Smooth muscle cell (in vitro differentiated cells): Measurements from ENCODE around the gene IZUMO1. TPM values are rescaled to one million over a fixed set of nuclear protein-coding genes. Genes with fewer than 3 reads are reported as not detected.

Experiments used
- DNase-seq: peaks from one replicate; lab custom pipeline; 2025; ENCODE audit not compliant: unreplicated experiment; lab: John Stamatoyannopoulos, UW
- H2AFZ ChIP-seq: fragments of 200-600 bp; sonication (generic); 2 replicates; pipeline ENCODE4 v1.6.0; 2016; ENCODE audit warnings: antibody characterized with exemption, low read depth, mild to moderate bottlenecking
- H3F3A ChIP-seq: fragments of 200-600 bp; sonication (generic); 2 replicates; pipeline ENCODE4 v1.6.0; 2017; ENCODE audit warnings: antibody characterized with exemption, low read depth
- H3K27ac ChIP-seq: fragments of 200-600 bp; sonication (generic); 2 replicates; pipeline ENCODE4 v1.5.1; 2016; ENCODE audit warnings: low read depth, mild to moderate bottlenecking
- H3K27me3 ChIP-seq: fragments of 200-600 bp; sonication (generic); 2 replicates; pipeline ENCODE4 v1.6.1; 2016; ENCODE audit warnings: low read depth, mild to moderate bottlenecking
- H3K36me3 ChIP-seq: fragments of 200-600 bp; sonication (generic); 2 replicates; pipeline ENCODE4 v1.5.1; 2016; ENCODE audit warnings: low read depth
- H3K4me1 ChIP-seq: fragments of 200-600 bp; sonication (generic); 2 replicates; pipeline ENCODE4 v1.5.1; 2016; ENCODE audit warnings: low read depth
- H3K4me2 ChIP-seq: fragments of 200-600 bp; sonication (generic); 2 replicates; pipeline ENCODE4 v1.6.0; 2016; ENCODE audit warnings: mild to moderate bottlenecking
- H3K4me3 ChIP-seq: fragments of 200-600 bp; sonication (generic); 2 replicates; pipeline ENCODE4 v1.5.1; 2016; ENCODE audit warnings: mild to moderate bottlenecking
- H3K79me2 ChIP-seq: fragments of 200-600 bp; sonication (generic); 2 replicates; pipeline ENCODE4 v1.6.0; 2016; ENCODE audit warnings: low read depth, mild to moderate bottlenecking
- H3K9ac ChIP-seq: fragments of 200-600 bp; sonication (generic); 2 replicates; pipeline ENCODE4 v1.6.0; 2016; ENCODE audit warnings: low read depth
- H3K9me3 ChIP-seq: fragments of 200-600 bp; sonication (generic); replicated peaks from 2 replicates; pipeline ENCODE4 v1.5.1; 2016; ENCODE audit warnings: low read depth
- H4K20me1 ChIP-seq: fragments of 200-600 bp; sonication (generic); 2 replicates; pipeline ENCODE4 v1.6.0; 2016; ENCODE audit warnings: low read depth
- WGBS: methylation state at CpG from one replicate; pipeline ENCODE4 v1.1.7; 2016; ENCODE audit warnings: low lambda C conversion rate; 5-methylcytosine and 5-hydroxymethylcytosine counted together
- polyA plus RNA-seq: library from polyadenylated mRNA; unstranded; fragments of >200 nt; fragmentation: Nextera tagmentation; extraction: Ambion mirVana; gene quantifications from 2 replicates; pipeline ENCODE4 v1.2.1, GENCODE V29; 2016
- total RNA-seq: library from RNA; depleted of rRNA; stranded (reverse); fragments of >200 nt; gene quantifications from 2 replicates; pipeline ENCODE4 v1.2.3, GENCODE V29; 2014
- TF ChIP-seq, protein P1 (sequence below): fragments of 200-600 bp; sonication (generic); IDR thresholded peaks from 2 replicates; pipeline ENCODE4 v1.5.1; 2017; ENCODE audit warnings: borderline replicate concordance, mild to moderate bottlenecking, antibody characterized with exemption; ENCODE audit not compliant: insufficient read depth, poor library complexity, severe bottlenecking

Gene IZUMO1
- total and polyA plus RNA-seq, 2 experiments from 2014 or later = 0.45 TPM; not detected in 1

DNA sequence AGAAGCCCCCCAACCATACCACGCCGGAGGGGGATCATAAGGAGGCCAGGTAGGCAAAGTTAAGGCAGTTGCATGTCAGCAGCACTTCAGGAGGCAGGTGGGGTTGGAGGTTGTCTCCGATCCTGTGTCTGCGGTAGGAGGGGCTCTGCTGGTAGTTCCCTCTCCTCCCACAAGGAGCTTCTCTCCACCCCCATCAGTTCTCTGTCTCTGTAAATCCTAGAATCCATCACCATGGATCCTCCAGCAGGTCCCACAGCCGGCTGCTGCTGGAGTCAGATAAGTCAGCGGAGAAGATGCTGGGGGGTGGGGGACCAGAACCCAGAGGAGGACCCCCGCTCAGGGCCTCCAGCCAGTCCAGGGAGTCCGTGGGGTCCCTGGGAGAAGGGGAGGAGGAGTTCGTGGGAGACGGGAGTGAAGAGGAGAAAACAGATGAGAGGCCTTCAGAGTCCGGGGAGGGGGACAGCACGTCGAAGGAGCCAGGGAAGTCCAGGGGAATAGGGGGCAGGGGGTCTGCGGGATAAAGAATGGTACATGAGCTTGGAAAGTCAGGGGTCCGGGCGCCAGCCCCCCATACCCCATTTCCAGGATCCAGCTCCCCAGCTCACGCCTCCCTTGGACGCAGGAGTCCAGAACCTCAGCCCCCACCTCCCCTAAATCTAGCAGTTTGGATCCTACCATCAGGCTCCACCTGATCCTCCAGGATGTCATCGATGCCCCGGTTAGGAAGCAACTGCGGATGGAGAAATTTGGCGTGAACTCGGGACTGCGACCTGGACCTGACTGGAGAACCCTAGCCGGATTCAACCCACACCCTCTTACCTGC, 33.5 kb downstream of the IZUMO1 start:
- no peak for DNase-seq
- H3K9ac ChIP-seq = peak overlapping the region; percentile 28
- H3F3A ChIP-seq = peaks cover 8% of the 10 kb centered on the region
- peak overlapping the region; percentile 71 for H3K4me3 ChIP-seq
- H2AFZ ChIP-seq = peak overlapping the region; percentile 90
- H3K9me3 ChIP-seq = no peaks in the 10 kb centered on the region
- H3K27me3 ChIP-seq = no peaks in the 10 kb centered on the region
- H3K36me3 ChIP-seq = no peaks in the 10 kb centered on the region
- no peaks in the 10 kb centered on the region for H4K20me1 ChIP-seq
- no peaks in the 10 kb centered on the region for H3K79me2 ChIP-seq
- TF ChIP-seq, protein P1, sequence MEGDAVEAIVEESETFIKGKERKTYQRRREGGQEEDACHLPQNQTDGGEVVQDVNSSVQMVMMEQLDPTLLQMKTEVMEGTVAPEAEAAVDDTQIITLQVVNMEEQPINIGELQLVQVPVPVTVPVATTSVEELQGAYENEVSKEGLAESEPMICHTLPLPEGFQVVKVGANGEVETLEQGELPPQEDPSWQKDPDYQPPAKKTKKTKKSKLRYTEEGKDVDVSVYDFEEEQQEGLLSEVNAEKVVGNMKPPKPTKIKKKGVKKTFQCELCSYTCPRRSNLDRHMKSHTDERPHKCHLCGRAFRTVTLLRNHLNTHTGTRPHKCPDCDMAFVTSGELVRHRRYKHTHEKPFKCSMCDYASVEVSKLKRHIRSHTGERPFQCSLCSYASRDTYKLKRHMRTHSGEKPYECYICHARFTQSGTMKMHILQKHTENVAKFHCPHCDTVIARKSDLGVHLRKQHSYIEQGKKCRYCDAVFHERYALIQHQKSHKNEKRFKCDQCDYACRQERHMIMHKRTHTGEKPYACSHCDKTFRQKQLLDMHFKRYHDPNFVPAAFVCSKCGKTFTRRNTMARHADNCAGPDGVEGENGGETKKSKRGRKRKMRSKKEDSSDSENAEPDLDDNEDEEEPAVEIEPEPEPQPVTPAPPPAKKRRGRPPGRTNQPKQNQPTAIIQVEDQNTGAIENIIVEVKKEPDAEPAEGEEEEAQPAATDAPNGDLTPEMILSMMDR = peak; percentile 3
- H3K4me1 ChIP-seq = peaks cover 21% of the 10 kb centered on the region
- whole genome bisulfite sequencing = 7% methylated on average over 22 of the region's 25 CpGs
- H3K27ac ChIP-seq = no peak overlapping the region
- H3K4me2 ChIP-seq = peak overlapping the region; percentile 88

DNA sequence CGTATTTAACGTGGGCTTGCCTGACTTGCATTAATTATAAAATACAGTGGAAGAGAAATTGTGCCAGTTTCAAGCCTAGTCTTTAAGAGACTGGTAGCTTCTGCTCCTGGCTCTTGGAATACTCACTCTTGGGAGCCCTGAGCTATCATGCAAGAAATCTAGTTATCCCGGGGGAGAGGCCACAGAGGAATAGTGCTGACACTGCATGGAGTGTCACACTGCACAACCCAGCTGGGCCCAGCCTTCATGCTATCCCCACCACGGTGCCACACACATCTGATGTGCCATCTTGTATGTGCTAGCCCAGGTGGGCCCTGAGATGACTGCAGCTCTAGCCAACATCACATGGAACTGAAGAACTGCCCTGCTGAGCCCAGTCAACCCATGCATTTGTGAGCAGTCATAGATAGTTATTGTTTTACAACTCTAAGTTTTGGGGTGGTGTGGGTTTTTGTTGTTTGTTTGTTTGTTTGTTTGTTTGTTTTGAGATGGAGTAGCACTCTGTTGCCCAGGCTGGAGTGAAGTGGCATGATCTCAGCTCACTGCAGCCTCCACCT, 35.5 kb downstream of the IZUMO1 start:
- Histone ChIP-seq H3K36me3 (no peaks in the 10 kb centered on the region), H3F3A (no peaks in the 10 kb centered on the region), H4K20me1 (no peaks in the 10 kb centered on the region), H3K27me3 (no peaks in the 10 kb centered on the region), H3K4me3 (no peak overlapping the region), H3K4me1 (peaks cover 11% of the 10 kb centered on the region), H3K79me2 (no peaks in the 10 kb centered on the region), H3K27ac (no peak overlapping the region), H2AFZ (no peak overlapping the region), H3K9me3 (no peaks in the 10 kb centered on the region), H3K4me2 (no peak overlapping the region), H3K9ac (no peak overlapping the region)
- WGBS = 92% methylated on average over 4 of the region's 4 CpGs
- TF ChIP-seq, protein P1 = no peak
- DNase-seq = no peak

DNA sequence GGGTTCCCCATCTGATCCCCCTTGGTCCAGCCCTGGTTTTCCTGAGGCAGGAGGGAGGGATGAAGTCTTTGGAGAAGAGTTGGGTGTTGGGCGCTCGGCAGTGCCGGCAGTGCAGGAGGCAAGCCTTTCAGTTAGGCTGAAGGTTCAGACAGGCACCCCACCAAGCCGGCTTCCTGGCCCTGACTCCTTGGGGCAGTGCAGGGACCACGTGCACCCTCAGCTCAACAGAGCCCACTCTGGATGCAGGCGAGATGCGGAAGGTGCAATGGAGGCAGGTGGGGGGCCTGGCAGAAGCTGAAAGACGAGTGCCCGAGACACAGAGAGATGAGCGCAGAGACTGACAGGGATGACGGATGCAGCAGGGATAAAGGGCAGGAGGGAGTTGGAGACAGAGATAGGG, 38.2 kb downstream of the IZUMO1 start:
- no peaks in the 10 kb centered on the region for H4K20me1 ChIP-seq
- 62% methylated on average over 11 of the region's 11 CpGs for WGBS
- no peak for DNase-seq
- TF ChIP-seq, protein P1 = no peak
- H3K9me3 ChIP-seq = no peaks in the 10 kb centered on the region
- no peak overlapping the region for H2AFZ ChIP-seq
- H3F3A ChIP-seq = no peaks in the 10 kb centered on the region
- H3K4me1 ChIP-seq = peaks cover 3% of the 10 kb centered on the region
- H3K9ac ChIP-seq = no peak overlapping the region
- no peaks in the 10 kb centered on the region for H3K36me3 ChIP-seq
- no peak overlapping the region for H3K27ac ChIP-seq
- no peak overlapping the region for H3K4me2 ChIP-seq
- H3K4me3 ChIP-seq = no peak overlapping the region
- no peaks in the 10 kb centered on the region for H3K79me2 ChIP-seq
- H3K27me3 ChIP-seq = no peaks in the 10 kb centered on the region
